ENCODE data around the gene CNR2. TPM values are rescaled to one million over a fixed set of nuclear protein-coding genes. Genes with fewer than 3 reads are reported as not detected.
A peak's percentile ranks its signal among the peaks of the same experiment; 100 is the strongest.
"Not testable (repeated sequence)": the region's sequence is repeated elsewhere in the genome, so short reads cannot be mapped to it uniquely, and the experiment has no call there.

CNR2 gene
- total RNA-seq, 2 donors from 2014 or later, result not detected

DNA sequence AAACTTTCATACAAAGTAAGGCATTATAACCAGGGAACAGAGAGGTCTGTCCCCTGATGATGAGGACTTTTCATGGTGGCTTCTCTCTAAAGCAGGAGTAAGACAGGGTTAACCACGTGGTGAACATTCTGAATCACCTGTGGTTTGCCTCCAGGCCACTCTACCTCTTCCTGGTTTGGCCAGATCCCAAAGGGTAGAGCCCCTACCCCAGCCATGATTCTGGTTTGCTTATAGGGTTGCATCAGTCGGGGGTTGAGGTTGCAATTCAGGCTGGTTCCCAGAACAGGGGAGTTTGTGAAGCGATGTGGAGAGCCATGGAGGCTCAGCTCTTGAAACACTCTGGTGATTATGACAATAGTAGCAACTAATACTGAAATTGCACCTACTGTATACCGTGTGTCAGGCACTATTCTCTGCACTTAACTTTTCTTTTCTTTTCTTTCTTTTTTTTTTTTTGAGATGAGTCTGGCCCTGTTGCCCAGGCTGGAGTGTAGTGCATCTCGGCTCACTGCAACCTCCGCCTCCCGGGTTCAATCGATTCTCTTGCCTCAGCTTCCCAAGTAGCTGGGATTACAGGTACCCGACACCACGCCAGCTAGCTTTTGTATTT is 8.3 kb downstream of the CNR2 start:
- Histone ChIP-seq H3K4me1 (peaks cover 7% of the 10 kb centered on the region), H3K9me3 (no peaks in the 10 kb centered on the region), H3K27me3 (peaks cover 0 to 8% of the 10 kb centered on the region in 2 donors), H3K4me3 (no peak overlapping the region), H3K36me3 (replicated peaks in 1 of 2; ENCODE audit: insufficient read depth in 1 of 2, low read depth in 2 of 2) (no peaks in the 10 kb centered on the region), H3K27ac (no peak overlapping the region)
- ATAC-seq (no peak), DNase-seq (no peak)
- TF ChIP-seq, protein P1, sequence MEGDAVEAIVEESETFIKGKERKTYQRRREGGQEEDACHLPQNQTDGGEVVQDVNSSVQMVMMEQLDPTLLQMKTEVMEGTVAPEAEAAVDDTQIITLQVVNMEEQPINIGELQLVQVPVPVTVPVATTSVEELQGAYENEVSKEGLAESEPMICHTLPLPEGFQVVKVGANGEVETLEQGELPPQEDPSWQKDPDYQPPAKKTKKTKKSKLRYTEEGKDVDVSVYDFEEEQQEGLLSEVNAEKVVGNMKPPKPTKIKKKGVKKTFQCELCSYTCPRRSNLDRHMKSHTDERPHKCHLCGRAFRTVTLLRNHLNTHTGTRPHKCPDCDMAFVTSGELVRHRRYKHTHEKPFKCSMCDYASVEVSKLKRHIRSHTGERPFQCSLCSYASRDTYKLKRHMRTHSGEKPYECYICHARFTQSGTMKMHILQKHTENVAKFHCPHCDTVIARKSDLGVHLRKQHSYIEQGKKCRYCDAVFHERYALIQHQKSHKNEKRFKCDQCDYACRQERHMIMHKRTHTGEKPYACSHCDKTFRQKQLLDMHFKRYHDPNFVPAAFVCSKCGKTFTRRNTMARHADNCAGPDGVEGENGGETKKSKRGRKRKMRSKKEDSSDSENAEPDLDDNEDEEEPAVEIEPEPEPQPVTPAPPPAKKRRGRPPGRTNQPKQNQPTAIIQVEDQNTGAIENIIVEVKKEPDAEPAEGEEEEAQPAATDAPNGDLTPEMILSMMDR (IDR thresholded peaks at IDR 0.05), result no peak
- no peak for TF ChIP-seq POLR2A (IDR thresholded peaks at IDR 0.05)
- 79 to 83% methylated on average over 9 to 10 of the region's 10 CpGs for WGBS, 2 donors
- intact Hi-C loops (cut with DNase I), result no loop called here

DNA sequence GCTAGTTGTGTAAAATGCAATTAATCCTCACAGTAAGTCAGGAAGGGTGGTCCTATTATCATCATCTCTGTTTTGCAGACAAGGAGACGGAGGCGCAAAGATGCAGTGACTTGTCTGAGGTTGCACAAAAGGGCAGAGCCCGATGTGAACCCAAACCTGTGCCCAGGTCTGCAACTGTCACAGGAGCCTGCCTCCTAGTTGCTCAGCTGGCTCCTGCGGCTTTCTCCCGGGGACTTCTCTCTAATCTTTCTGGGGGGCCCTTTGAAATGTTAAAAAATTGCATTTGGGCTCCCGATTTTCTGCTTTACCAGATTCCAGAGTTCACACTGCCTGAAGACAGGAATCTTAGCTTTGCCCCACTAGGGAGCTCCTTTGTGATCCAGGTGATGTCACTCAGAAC is 9.4 kb downstream of the CNR2 start:
- 63 to 70% methylated on average over 6 of the region's 6 CpGs for WGBS, 2 donors
- ATAC-seq (no peak), DNase-seq (no peak)
- Histone ChIP-seq H3K27me3 (peaks cover 0 to 8% of the 10 kb centered on the region in 2 donors), H3K4me1 (peaks cover 7% of the 10 kb centered on the region), H3K9me3 (no peaks in the 10 kb centered on the region), H3K27ac (no peak overlapping the region), H3K4me3 (no peak overlapping the region), H3K36me3 (replicated peaks in 1 of 2; ENCODE audit: insufficient read depth in 1 of 2, low read depth in 2 of 2) (no peaks in the 10 kb centered on the region)
- intact Hi-C loops (cut with DNase I), result no loop called here
- no peak for TF ChIP-seq POLR2A (IDR thresholded peaks at IDR 0.05)
- TF ChIP-seq, protein P1 (IDR thresholded peaks at IDR 0.05), result no peak

DNA sequence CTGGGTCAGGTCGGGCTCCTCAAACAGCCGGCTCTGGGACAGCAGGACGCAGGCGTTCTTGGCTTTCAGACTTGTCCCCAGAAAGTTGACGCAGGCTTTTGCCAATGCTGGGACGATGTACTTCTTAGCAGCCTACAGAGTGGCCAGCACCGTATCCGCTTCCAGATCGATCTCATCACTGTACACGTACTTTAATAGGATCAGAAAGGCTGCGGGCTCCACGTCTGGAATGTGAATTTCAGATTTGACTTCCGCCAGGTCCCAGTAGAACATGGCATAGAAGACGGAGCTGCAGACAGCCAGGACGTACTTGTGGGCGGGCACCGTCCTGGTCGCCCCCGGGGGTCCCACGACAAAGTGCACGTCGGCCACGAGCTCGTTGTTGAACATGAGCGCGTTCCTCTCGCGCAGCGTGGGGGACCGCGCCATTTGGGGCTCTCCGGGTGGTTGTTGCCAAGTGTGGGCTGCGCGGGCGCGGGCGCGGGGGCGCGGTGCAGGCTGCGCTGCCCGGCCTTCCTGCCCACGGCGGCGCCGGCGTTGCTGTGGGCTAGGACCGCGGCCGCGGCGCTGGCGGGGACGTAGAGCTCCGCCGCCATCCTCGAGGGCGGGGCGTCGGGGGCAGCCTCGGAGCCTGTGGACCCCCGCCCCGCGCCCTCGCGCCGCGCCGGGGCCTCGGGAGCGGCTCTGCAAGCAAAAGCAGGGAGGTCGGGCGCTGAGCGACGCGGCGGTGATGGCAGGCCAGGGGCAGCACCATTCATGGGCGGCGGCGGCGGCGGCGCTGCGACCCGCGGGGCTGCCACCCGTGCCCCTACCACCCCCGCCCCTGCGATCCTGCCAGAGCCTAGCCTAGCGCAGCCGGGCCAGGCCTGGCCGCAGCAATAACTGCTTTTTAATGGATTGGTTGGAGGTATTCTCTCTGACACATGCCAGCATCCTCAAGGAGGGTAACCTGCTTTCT is 10.6 kb downstream of the CNR2 start:
- Histone ChIP-seq H3K4me1 (peaks cover 7% of the 10 kb centered on the region), H3K27me3 (peaks cover 0 to 8% of the 10 kb centered on the region in 2 donors), H3K4me3 (no peak overlapping the region), H3K9me3 (no peaks in the 10 kb centered on the region), H3K36me3 (replicated peaks in 1 of 2; ENCODE audit: insufficient read depth in 1 of 2, low read depth in 2 of 2) (no peaks in the 10 kb centered on the region), H3K27ac (no peak overlapping the region)
- DNase-seq, result peak in 1 of 4 donors; percentile 21
- 24 to 94% methylated on average over 6 to 58 of the region's 92 CpGs for WGBS, 2 donors
- TF ChIP-seq, protein P1 (IDR thresholded peaks at IDR 0.05), result no peak
- TF ChIP-seq POLR2A (IDR thresholded peaks at IDR 0.05), result no peak
- intact Hi-C loops (cut with DNase I), result no loop called here
- ATAC-seq, result peak; percentile 57

DNA sequence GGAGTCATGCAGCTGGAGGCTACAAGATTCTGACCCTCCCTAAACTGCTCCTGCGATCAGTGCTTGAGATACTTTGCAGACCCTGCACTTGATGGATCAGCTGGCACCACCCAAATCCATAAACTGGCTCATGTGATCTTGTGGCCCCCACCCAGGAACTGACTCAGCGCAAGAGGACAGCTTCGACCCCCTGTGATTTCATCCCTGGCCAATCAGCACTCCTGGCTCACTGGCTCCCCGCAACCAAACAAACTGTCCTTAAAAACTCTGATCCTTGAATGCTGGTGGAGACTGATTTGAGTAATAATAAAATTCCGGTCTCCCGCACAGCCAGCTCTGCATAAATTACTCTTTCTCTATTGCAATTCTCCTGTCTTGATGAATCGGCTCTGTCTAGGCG is 13.1 kb downstream of the CNR2 start:
- WGBS, 2 donors, result 72 to 73% methylated on average over 5 to 8 of the region's 8 CpGs
- DNase-seq; ATAC-seq; H3K4me1 ChIP-seq; H3K27ac ChIP-seq; H3K27me3 ChIP-seq; intact Hi-C loops (cut with DNase I); H3K36me3 ChIP-seq (replicated peaks in 1 of 2; ENCODE audit: insufficient read depth in 1 of 2, low read depth in 2 of 2); H3K9me3 ChIP-seq; H3K4me3 ChIP-seq: not testable (repeated sequence)

DNA sequence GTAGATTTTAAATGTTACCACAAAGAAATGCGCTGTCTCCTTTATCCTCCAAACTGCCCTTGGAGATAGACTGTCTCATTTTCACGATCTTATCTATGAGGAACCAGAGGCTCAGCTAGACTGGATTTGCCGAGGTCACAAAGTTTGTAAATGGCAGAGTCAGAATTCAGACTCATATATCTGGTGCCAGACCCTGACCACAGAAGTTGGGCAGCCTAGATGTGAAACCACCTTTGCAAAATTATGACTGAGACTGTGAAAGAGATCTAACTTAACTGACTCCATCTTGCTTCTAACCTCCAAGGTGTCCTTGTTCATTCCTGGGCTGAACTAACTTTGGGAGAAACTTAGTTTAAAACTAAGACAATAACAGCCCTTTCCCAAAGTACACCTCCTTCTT is 14.1 kb downstream of the CNR2 start:
- no peak overlapping the region for H3K4me3 ChIP-seq
- no peak for DNase-seq
- H3K4me1 ChIP-seq, result peaks cover 7% of the 10 kb centered on the region
- no peaks in the 10 kb centered on the region for H3K9me3 ChIP-seq
- WGBS, 2 donors, result 49 to 63% methylated on average over 3 of the region's 3 CpGs
- H3K27ac ChIP-seq, result no peak overlapping the region
- TF ChIP-seq, protein P1 (IDR thresholded peaks at IDR 0.05), result no peak
- TF ChIP-seq POLR2A (IDR thresholded peaks at IDR 0.05), result no peak
- ATAC-seq, result no peak
- H3K36me3 ChIP-seq (replicated peaks in 1 of 2; ENCODE audit: insufficient read depth in 1 of 2, low read depth in 2 of 2), result no peaks in the 10 kb centered on the region
- peaks cover 0 to 8% of the 10 kb centered on the region in 2 donors for H3K27me3 ChIP-seq
- intact Hi-C loops (cut with DNase I), result no loop called here

All from body of pancreas (tissue), 4 donors.